ENCODE measurements around the gene PRR11. TPM values are rescaled to one million over a fixed set of nuclear protein-coding genes. Genes with fewer than 3 reads are reported as not detected.

The PRR11 gene
- total RNA-seq, 1 experiment from 2014 or later: 77.2 TPM

DNA sequence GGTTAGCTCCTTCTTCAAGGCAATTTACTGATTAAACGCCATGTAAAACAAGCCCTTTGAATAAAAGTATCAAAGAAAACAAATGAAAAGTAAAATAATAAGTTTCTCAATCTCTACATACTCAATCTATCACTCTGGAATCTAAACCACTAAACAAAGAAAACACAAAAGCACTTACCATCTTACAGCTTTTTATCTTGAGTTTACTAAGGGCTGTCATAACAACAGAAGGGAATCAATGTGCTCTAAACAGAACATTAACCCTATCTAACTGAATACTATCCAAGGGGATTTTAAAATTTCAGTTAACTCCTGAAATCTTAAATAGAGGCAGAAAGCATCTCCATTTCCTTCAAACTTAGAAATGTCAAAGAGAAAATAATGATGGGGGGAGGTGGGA is 4.0 kb upstream of the PRR11 start:
- peak overlapping the region; percentile 79 for H3K4me3 ChIP-seq (ENCODE audit: low read length)
- peak overlapping the region; percentile 93; the same call in 1 of the 2 replicates for H3K9ac ChIP-seq (ENCODE audit: low read length)
- no peaks in the 10 kb centered on the region for H3F3A ChIP-seq (ENCODE audit: low read length, unreplicated experiment)
- H3K36me3 ChIP-seq (ENCODE audit: low read depth, low read length): 0 out of 2 replicates have a peak, but pooled peaks cover 3% of the 10 kb centered on the region
- ChIA-PET CTCF (interaction anchor here (0.6 kb wide), 1 partner anchor 45 kb away, joined by 3 read pairs; no protein-coding TSS in a partner anchor), POLR2A (ENCODE audit: unreplicated experiment) (interaction anchor here (0.6 kb wide), 1 partner anchor 9 kb away, joined by 3 read pairs; no protein-coding TSS in a partner anchor)
- H3K4me1 ChIP-seq (ENCODE audit: insufficient read depth, low read length): peaks cover 40% of the 10 kb centered on the region
- no peak overlapping the region for H3K27ac ChIP-seq (ENCODE audit: low read length)
- intact Hi-C loops (cut with micrococcal nuclease): no loop called here
- ATAC-seq (no peak), DNase-seq (no peak)
- no peaks in the 10 kb centered on the region for H3K27me3 ChIP-seq (ENCODE audit: low read length)
- no peaks in the 10 kb centered on the region for H3K9me3 ChIP-seq (ENCODE audit: low read length)
- no peaks in the 10 kb centered on the region for H3K9me2 ChIP-seq (replicated peaks; ENCODE audit: low read length)
- peaks cover 30% of the 10 kb centered on the region for H4K20me1 ChIP-seq (ENCODE audit: low read length)
- peak overlapping the region; percentile 93 for H3K4me2 ChIP-seq (ENCODE audit: low read length)
- no peak overlapping the region for H2AFZ ChIP-seq (ENCODE audit: low read length)
- peaks cover 93% of the 10 kb centered on the region for H3K79me2 ChIP-seq (ENCODE audit: low read length)
- no TSS peak for BruUV-seq (replicated peaks)
- TF ChIP-seq EZH2 (IDR thresholded peaks at IDR 0.05; ENCODE audit: low read length, unreplicated experiment): no peak
- TF ChIP-seq EZH2phosphoT487 (IDR thresholded peaks at IDR 0.05; ENCODE audit: borderline replicate concordance, low read length): no peak

DNA sequence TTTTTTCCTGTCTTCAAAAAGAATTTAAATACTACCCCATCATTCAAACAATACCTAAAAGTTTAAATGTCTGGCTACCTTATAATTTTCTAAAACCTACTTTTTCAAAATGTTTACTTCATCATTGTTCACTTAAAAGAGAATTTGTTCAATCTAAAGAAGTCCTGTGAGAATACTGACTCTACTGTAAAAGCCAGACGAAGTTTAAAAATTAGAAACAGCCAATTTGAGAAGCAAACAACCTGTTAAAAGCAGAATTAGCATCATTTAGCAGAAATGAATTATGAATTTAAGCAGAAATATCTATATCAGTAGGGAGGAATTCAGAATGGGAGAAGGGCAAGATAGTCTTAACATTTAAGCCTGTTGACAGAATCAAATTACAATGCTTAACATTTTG is 2.6 kb upstream of the PRR11 start:
- CTCF ChIA-PET: no interaction called here
- POLR2A ChIA-PET (ENCODE audit: unreplicated experiment): interaction anchor here (0.6 kb wide), 1 partner anchor 521 kb away, joined by 4 read pairs; no protein-coding TSS in a partner anchor
- Histone ChIP-seq H3K9me3 (ENCODE audit: low read length) (no peaks in the 10 kb centered on the region), H3K4me2 (ENCODE audit: low read length) (peak overlapping the region; percentile 93), H3K36me3 (ENCODE audit: low read depth, low read length) (0 out of 2 replicates have a peak, but pooled peaks cover 3% of the 10 kb centered on the region), H2AFZ (ENCODE audit: low read length) (no peak overlapping the region), H3K27ac (ENCODE audit: low read length) (no peak overlapping the region), H3K9me2 (replicated peaks; ENCODE audit: low read length) (no peaks in the 10 kb centered on the region), H3K27me3 (ENCODE audit: low read length) (no peaks in the 10 kb centered on the region), H3K9ac (ENCODE audit: low read length) (peak overlapping the region; percentile 93), H3K4me3 (ENCODE audit: low read length) (peak overlapping the region; percentile 79), H3F3A (ENCODE audit: low read length, unreplicated experiment) (no peaks in the 10 kb centered on the region), H3K4me1 (ENCODE audit: insufficient read depth, low read length) (peaks cover 52% of the 10 kb centered on the region), H3K79me2 (ENCODE audit: low read length) (peaks cover 93% of the 10 kb centered on the region), H4K20me1 (ENCODE audit: low read length) (peaks cover 26% of the 10 kb centered on the region)
- ATAC-seq: no peak
- intact Hi-C loops (cut with micrococcal nuclease): no loop called here
- TF ChIP-seq CTCF (conservative IDR thresholded peaks at IDR 0.05; ENCODE audit: low read depth, low read length) (no peak), EZH2 (IDR thresholded peaks at IDR 0.05; ENCODE audit: low read length, unreplicated experiment) (no peak), EZH2phosphoT487 (IDR thresholded peaks at IDR 0.05; ENCODE audit: borderline replicate concordance, low read length) (no peak)
- BruUV-seq (replicated peaks): no TSS peak
- DNase-seq: no peak

- CTCF ChIA-PET: interaction anchor here (0.6 to 0.7 kb wide), 2 partner anchors 9 to 851 kb away, joined by 3 to 5 read pairs; no protein-coding TSS in a partner anchor
- BruUV-seq (replicated peaks): no TSS peak
Measured at GRCh38 chr17:59154292-59154720, 1.2 kb upstream of the PRR11 start.

More at GRCh38 chr17:59154292-59154720, 1.2 kb upstream of the PRR11 start:
- intact Hi-C loops (cut with micrococcal nuclease): loop anchor here (2.0 kb wide), 1 partner anchor 56 kb away; the partner anchor contains the start of gene SMG8
- H3K9me3 ChIP-seq (ENCODE audit: low read length): no peaks in the 10 kb centered on the region
- H3K27ac ChIP-seq (ENCODE audit: low read length): peak overlapping the region; percentile 79
- POLR2A ChIA-PET (ENCODE audit: unreplicated experiment): interaction anchor here (0.6 to 0.7 kb wide), 2 partner anchors 48 to 60 kb away, joined by 4 to 8 read pairs; partner anchors contain the start of gene TRIM37
- H3K9ac ChIP-seq (ENCODE audit: low read length): peak overlapping the region; percentile 93
- H3K36me3 ChIP-seq (ENCODE audit: low read depth, low read length): 0 out of 2 replicates have a peak, but pooled peaks cover 3% of the 10 kb centered on the region
- H3K27me3 ChIP-seq (ENCODE audit: low read length): no peaks in the 10 kb centered on the region
- ATAC-seq (peak; percentile 0; the same call in 1 of the 2 replicates), DNase-seq (peak; percentile 56)
- no peak for TF ChIP-seq EZH2phosphoT487 (IDR thresholded peaks at IDR 0.05; ENCODE audit: borderline replicate concordance, low read length)
- TF ChIP-seq EZH2 (IDR thresholded peaks at IDR 0.05; ENCODE audit: low read length, unreplicated experiment): no peak
- no peak for TF ChIP-seq CTCF (conservative IDR thresholded peaks at IDR 0.05; ENCODE audit: low read depth, low read length)
- no peaks in the 10 kb centered on the region for H3F3A ChIP-seq (ENCODE audit: low read length, unreplicated experiment)
- peaks cover 93% of the 10 kb centered on the region for H3K79me2 ChIP-seq (ENCODE audit: low read length)
- no peaks in the 10 kb centered on the region for H3K9me2 ChIP-seq (replicated peaks; ENCODE audit: low read length)
- H2AFZ ChIP-seq (ENCODE audit: low read length): peak overlapping the region; percentile 82
- peaks cover 21% of the 10 kb centered on the region for H4K20me1 ChIP-seq (ENCODE audit: low read length)
- H3K4me3 ChIP-seq (ENCODE audit: low read length): peak overlapping the region; percentile 79
- H3K4me1 ChIP-seq (ENCODE audit: insufficient read depth, low read length): peaks cover 59% of the 10 kb centered on the region
- H3K4me2 ChIP-seq (ENCODE audit: low read length): peak overlapping the region; percentile 93

Data from PC-3 (cell line).